Measurements from ENCODE around the gene DOK5. TPM values are rescaled to one million over a fixed set of nuclear protein-coding genes. Genes with fewer than 3 reads are reported as not detected.

DOK5 gene
- total RNA-seq, 1 donor from 2014 or later, result 3.1 TPM

DNA sequence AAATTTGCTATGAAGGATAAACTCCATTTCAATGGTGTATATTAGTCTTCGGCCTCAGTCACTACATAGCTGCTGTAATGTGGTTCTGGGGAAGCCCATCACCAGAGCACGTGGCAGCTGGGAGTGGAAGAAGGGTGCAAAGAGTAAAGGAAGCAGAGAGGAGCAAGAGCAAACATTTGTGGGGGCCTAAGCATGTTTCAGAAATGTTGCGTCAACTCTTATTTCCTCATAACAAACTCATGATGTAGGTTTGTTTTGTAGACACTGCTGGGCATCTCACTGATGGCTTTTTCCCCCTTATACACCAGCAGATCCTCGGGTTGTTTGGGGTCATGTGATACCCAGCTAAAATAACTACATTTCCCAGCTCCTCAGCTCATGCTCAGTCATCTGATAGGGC is 37.3 kb downstream of the DOK5 start:
- intact Hi-C loops (cut with micrococcal nuclease), result no loop called here

GRCh38 chr20:54514028-54514607 is 38.7 kb downstream of the DOK5 start:
- intact Hi-C loops (cut with micrococcal nuclease), result no loop called here

DNA sequence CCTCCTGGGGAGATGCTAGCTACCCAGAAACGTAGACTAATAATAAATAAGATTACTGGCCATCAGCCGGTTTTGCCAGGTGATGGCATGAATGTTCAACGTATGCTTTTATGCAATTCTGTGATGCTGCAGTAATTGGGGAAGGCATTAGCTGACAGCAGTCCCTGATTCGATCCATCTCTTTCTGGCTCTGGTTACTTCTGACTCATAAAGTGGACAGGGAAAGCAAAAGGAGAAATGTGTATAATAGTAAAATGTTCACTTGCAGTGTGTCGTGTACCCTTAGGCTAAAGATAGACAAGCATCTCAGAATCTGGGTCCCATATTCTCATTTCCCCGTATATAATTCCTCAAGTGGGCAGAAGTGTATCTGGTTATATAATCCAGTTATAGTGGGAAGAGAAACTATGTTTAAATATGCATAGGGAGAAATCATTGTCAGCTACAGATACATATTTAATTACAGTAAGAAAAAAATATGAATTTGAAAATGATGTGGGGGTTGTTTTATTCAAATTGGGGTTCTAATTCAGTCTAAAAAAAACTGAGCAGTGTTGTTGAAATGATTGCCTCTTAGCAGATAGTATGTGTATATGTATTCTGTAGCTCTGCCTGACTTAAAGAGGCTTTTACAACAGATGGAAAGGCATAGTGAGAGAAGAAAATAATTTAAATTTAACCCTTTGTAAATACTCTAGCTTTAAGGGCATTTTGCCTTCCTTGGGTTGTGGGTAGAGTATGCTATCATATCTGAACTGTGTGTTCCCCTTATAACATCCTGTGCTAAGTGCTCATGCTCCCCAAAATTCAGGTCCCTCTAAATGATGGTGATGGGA is 40.6 kb downstream of the DOK5 start:
- intact Hi-C loops (cut with micrococcal nuclease), result no loop called here

GRCh38 chr20:54517241-54517975 is 42.0 kb downstream of the DOK5 start:
- intact Hi-C loops (cut with micrococcal nuclease), result no loop called here

DNA sequence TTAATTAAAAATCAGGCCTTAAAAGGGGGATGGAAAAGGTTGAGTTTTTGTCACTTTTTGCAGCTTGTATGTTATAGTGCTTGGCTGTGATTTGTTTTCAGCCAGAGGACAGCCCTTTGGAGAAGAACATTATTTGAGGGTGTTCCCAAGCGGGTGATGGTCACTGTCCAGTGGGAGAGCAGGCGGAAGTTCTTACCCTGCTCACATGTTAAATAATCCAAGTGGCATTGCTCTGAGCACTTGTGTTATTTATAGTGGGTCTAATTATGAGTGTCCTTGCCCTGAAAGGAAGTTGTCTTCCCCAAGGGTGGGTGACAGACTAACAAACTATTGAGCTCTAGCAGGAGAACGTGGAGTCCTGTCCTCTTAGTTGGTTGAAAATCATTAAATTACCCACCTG is 49.5 kb downstream of the DOK5 start:
- intact Hi-C loops (cut with micrococcal nuclease), result no loop called here

DNA sequence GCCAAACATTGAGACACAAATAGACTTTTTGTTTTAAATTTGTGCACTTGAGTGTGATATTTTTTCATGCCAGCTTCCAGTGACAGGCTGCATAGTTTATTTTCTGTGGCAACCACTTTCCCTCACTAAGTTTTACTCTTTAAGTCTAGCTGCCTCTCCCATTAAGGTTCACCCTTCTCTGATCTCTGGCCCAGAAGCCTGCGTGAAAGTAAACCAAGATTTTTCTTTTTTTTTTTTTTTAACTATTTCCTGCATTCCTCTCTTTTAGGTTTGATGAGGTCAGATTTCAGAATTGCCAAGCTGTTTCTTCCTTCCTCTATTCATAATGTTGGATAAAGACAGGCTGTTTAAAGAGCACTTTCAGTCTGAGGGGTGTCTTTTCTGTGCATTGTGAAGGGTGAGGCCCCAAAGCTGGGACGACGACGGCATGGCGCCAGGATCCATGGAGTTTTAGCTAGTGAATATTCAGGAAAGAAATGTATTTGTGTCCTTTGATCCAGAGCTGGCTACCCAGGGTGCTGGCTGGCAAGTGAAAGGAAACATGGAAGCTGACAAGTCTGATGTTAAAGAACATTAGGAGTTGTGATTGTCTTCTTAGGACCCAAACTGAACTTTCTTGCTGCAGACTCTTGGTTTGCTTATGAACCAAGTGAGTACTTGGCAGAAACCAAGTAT is 50.7 kb downstream of the DOK5 start:
- intact Hi-C loops (cut with micrococcal nuclease), result no loop called here

GRCh38 chr20:54526801-54527200 is 51.4 kb downstream of the DOK5 start:
- intact Hi-C loops (cut with micrococcal nuclease), result no loop called here

- intact Hi-C loops (cut with micrococcal nuclease), result no loop called here
Observed at GRCh38 chr20:54532573-54532972, 57.2 kb downstream of the DOK5 start.

DNA sequence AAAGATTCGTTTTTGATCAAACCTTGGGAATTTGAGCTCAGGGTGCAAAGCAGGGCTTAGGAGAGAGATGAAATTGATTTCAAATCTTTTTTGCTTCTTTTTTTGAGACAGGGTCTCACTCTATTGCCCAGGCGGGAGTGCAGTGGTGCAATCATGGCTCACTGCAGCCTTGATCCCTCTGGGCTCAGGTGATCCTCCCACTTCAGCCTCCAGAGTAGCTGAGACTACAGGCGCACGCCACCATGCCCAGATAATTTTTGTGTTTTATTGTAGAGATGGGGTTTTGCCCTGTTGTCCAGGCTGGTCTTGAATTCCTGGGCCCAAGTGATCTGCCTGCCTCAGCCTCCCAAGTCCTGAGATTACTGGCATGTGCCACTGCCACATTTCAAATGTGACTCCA is 58.7 kb downstream of the DOK5 start:
- intact Hi-C loops (cut with micrococcal nuclease), result no loop called here

DNA sequence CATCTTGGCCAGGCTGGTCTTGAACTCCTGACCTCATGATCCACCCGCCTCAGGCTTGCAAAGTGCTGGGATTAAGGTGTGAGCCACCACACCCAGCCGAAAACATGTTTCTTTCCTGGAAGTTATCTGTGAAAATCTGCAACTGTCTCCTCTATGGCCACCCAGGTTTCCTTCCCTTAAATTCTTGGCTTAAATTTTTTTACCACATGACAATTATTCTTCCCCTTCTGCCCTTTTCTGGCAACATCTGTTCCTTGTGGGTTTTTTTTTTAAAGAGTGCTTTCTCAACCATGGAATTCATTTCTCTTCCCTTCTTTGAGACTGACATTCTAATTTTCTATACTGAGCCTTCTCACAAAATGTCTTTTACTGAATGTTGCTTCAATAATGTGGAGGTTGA is 59.6 kb downstream of the DOK5 start:
- intact Hi-C loops (cut with micrococcal nuclease), result no loop called here

GRCh38 chr20:54535746-54536145 is 60.4 kb downstream of the DOK5 start:
- intact Hi-C loops (cut with micrococcal nuclease), result no loop called here

DNA sequence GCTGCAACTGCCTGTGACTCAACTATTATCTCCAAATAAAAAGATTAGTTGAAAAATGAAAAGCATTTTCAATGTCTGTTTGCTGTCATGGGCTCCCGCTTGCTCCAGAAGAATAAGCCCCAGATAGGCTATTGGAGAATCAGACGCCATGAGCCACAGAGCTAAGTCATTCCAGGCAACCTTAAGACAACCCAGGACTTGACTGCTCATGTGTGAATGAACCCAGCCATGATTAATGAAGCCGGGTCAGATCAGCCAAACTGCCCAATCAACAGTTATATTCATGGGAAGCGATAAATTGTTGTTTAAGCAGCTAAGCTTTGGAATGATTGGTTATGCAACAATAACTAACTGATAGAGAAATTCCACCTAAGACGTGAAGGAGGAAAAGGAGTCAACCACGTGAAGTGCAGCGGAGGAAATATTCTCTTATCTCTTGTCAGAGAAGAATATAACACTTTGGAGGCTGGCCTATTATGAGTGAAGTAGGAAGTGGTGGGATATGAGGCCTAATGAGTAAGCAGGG is 64.2 kb downstream of the DOK5 start:
- intact Hi-C loops (cut with micrococcal nuclease), result no loop called here

GRCh38 chr20:54543369-54543768 is 68.0 kb downstream of the DOK5 start:
- intact Hi-C loops (cut with micrococcal nuclease), result no loop called here

DNA sequence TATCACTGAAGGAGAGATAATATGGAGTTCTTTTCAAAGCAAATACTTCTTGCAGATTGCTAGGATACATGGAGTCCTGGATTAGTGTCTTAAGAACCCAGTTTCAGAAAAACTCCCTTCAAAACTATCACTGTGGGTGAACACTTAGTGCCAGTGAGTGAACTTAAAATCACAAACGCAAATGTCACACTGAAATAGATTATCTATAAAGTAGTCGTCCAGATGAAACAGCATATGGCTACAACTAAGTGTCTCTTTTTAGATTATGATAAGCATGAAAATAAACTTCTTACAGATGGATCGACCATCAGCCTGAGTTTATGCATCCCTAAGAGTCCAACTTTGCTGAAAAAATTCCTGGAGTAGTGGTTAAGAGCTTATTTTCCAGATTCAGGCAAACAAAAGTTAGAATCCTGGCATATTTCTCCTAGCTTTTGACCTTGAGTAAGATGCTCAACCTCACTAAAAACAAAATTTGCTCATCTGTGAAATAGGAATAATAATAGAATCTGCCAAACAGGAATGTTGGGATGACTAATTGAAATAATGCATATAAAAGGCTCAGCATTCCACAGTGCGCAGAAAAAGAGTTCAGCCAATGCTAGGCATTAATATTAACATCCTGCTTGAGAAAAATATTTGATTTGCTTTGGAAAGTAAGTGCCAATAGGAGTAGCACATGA is 70.4 kb downstream of the DOK5 start:
- intact Hi-C loops (cut with micrococcal nuclease), result no loop called here

- intact Hi-C loops (cut with micrococcal nuclease), result no loop called here
Observed at GRCh38 chr20:54548849-54549248, 73.5 kb downstream of the DOK5 start.

DNA sequence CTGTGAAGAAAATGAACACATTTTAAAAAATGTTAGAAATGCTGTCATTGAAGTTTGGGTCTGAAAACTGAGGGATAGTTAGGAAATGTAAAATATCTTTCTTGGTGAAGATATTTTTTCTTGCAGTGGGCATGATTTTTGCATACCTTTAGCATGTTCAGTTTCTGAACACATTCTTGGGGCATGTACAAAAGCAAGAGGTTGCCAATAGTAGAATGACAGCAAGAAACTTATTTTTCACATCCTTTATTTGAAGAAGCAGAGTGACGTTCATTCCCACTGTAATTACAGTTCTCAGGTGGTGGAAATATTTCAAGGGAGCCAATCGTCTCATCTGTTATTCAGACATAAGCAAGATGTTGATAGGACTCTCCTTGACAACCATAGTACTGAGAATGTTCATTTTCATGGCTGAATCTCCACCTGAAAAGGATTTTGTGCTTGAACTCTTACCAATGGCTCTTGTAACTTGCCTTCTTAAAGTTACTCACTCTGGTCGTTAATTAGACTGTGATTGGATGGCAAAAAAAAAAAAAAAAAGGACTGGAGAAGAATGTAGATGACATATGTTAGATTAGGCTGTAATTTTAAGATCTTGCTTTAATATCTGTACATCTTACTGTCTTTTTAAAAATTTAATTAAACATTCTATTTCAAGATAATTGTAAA is 74.4 kb downstream of the DOK5 start:
- intact Hi-C loops (cut with micrococcal nuclease), result no loop called here

DNA sequence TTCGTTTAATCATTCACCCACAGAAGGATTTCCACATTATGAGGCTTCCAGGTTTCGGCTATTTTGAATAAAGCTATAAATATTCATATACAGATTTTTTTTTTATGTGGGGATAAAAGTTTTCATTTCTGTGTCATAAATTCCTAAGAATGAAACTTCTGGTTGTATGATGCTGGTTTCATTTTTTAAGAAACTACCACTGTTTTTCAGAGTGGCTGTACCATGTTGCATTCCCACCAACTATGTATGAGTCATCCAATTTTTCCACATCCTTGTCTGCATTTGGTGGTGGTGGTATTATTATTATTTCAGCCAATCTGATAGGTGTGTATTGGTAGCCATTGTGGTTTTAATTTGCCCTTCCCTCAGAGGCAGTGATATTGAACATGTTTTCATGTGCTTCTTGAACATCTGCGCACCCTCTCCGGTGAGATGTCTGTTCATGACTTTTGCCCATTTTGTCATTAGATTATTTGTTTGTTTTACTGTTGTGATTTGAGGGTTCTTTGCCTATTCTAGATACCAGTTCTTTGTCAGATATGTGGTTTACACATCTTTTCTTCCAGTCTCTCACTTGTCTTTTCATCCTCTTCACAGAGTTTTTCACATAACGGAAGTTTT is 75.5 kb downstream of the DOK5 start:
- intact Hi-C loops (cut with micrococcal nuclease), result no loop called here

DNA sequence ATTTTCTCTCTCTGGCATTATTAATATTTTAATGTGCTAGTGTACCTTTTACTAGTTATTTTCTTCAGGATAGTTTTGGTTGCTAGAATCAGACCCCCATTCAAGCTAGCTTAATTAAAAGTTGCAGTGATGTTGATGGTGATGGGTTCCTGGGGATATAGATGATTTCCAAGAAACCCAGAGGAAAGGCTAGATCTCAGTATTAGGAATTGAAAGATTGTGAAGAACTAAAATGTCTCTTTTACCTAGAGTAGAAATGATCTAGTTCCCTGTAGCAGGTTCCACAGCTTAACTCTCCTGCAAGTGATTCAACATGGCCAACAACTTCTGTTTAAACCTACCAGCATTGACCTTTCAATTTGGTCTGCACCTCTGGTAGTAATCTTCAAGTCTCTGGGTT is 78.6 kb downstream of the DOK5 start:
- intact Hi-C loops (cut with micrococcal nuclease), result no loop called here

DNA sequence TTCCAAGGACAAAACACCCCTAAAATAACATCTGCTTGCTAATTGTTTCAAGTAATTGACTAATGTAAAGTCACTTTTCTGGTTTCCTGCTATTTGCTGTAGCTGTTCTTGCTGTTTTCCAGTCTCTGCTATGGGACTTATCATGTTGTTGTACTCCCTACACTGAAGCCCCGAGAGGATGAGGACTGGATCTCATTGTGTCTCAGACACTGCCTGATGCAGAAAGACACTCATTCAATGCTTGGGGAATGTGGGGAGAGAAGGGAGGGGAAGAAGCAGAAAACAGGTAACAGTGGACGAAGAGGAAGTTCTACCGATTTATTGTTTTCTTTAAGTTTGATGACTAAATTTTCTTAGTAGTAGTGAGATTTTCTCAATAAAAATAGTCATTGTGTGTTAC is 79.8 kb downstream of the DOK5 start:
- intact Hi-C loops (cut with micrococcal nuclease), result no loop called here

DNA sequence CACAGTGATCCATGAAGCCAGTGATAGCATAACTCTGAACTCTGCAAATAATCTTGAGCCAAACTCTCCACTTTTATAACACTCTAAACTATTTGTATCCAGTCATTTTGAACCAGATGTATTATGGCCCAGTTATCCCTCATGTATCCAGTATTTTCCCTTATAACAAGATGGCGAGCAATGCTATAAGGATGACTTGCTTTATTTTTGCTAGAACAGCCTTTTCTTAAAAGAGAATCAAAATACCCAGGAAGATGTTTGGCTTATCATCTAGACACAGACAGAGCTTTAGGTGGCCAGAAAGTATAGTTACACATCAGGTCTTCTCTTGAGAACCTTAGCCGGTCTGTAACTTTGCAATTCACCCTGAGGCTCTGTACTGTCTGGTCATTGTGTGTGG is 81.0 kb downstream of the DOK5 start:
- intact Hi-C loops (cut with micrococcal nuclease), result no loop called here
